A549 (cell line): ENCODE results near the gene NOTCH3. TPM values are rescaled to one million over a fixed set of nuclear protein-coding genes. Genes with fewer than 3 reads are reported as not detected.

Experiments used
- ATAC-seq, 2 experiments: fragments of 200-7000 bp in 1 of 2; fragments of >200 bp in 1 of 2; cut with Nextera tagmentation in 1 of 2; cut with Tn5 transposase in 1 of 2; 3 replicates each; pipeline versions ENCODE4 v1.8.0 to v1.9.1; 2018 to 2020; ENCODE audit warnings: mild to moderate bottlenecking in 1 of 2, moderate library complexity in 1 of 2
- CTCF ChIA-PET: fragments of 300-600 bp; sonication (Branson Sonifier 250); formaldehyde crosslinking; extraction: SDS; loops from one replicate; lab custom pipeline; 2021; ENCODE audit warnings: antibody characterized with exemption, inconsistent platforms; lab: Yijun Ruan, JAX
- POLR2A ChIA-PET: fragments of 350-600 bp; formaldehyde crosslinking; extraction: SDS; loops from one replicate; lab custom pipeline; 2021; ENCODE audit warnings: antibody characterized with exemption, inconsistent platforms; lab: Yijun Ruan, JAX
- DNase-seq, 2 experiments: peaks; one replicate each; pipeline versions ENCODE4 v3.0.0 to v3.0.0-alpha.2; 2011 to 2016; ENCODE audit warnings: low read depth in 1 of 2, low spot score in 1 of 2
- FAIRE-seq: peaks from 2 replicates; lab custom pipeline; 2011; peaks lifted over from hg19 to GRCh38; lab: Jason Lieb, UNC
- H3K27ac ChIP-seq, 2 experiments: fragments of >200 bp; sonication (Bioruptor Twin); formaldehyde crosslinking; 3 replicates each; pipeline ENCODE4 v1.5.1; 2016 to 2017
- H3K4me1 ChIP-seq: fragments of >200 bp; sonication (Bioruptor Twin); formaldehyde crosslinking; 3 replicates; pipeline ENCODE4 v1.6.1; 2016
- H3K4me2 ChIP-seq: fragments of >200 bp; sonication (Bioruptor Twin); formaldehyde crosslinking; 3 replicates; pipeline ENCODE4 v1.6.1; 2016
- H3K4me3 ChIP-seq: fragments of >200 bp; sonication (Bioruptor Twin); formaldehyde crosslinking; 3 replicates; pipeline ENCODE4 v1.5.1; 2016
- H3K9me3 ChIP-seq: fragments of >200 bp; sonication (Bioruptor Twin); formaldehyde crosslinking; 3 replicates; pipeline ENCODE4 v1.6.1; 2016
- BCL3 ChIP-seq: fragments of >200 bp; sonication (Bioruptor Twin); formaldehyde crosslinking; IDR thresholded peaks from 3 replicates; pipeline ENCODE4 v1.6.1; 2016
- CBX8 ChIP-seq: fragments of 200-600 bp; sonication (generic); IDR thresholded peaks from 2 replicates; pipeline ENCODE4 v1.6.1; 2016
- CEBPB ChIP-seq, 2 experiments: fragments of >200 bp in 1 of 2; sonication (Bioruptor Twin) in 1 of 2; formaldehyde crosslinking in 1 of 2; IDR thresholded peaks; 2 replicates each; pipeline ENCODE4 v1.6.1; 2012 to 2016
- CHD2 ChIP-seq: fragments of 150-350 bp; IDR thresholded peaks from 2 replicates; pipeline ENCODE4 v1.6.1; 2014; ENCODE audit warnings: low read length; ENCODE audit not compliant: partially characterized antibody
- CHD4 ChIP-seq: fragments of 200-600 bp; sonication (generic); IDR thresholded peaks from 2 replicates; pipeline ENCODE4 v1.6.1; 2016; ENCODE audit warnings: antibody characterized with exemption, mild to moderate bottlenecking, borderline replicate concordance
- EHF ChIP-seq: fragments of 250-450 bp; sonication (Bioruptor Pico); IDR thresholded peaks from 2 replicates; pipeline ENCODE4 v1.5.0; 2020; ENCODE audit warnings: mild to moderate bottlenecking
- FOXS1 ChIP-seq: fragments of 250-450 bp; sonication (Bioruptor Pico); IDR thresholded peaks from 2 replicates; pipeline ENCODE4 v1.5.0; 2020; ENCODE audit warnings: mild to moderate bottlenecking, moderate library complexity
- GATA3 ChIP-seq: IDR thresholded peaks from 2 replicates; pipeline ENCODE4 v1.6.1; 2012; ENCODE audit warnings: borderline replicate concordance
- HDAC2 ChIP-seq: fragments of 200-600 bp; sonication (generic); IDR thresholded peaks from 2 replicates; pipeline ENCODE4 v1.6.1; 2016
- HES2 ChIP-seq: fragments of >200 bp; sonication (Bioruptor Twin); formaldehyde crosslinking; IDR thresholded peaks from 2 replicates; pipeline ENCODE4 v1.6.1; 2016
- HOXA7 ChIP-seq: fragments of 250-450 bp; sonication (Bioruptor Pico); IDR thresholded peaks from 2 replicates; pipeline ENCODE4 v1.5.0; 2020; ENCODE audit warnings: mild to moderate bottlenecking, moderate library complexity
- JUN ChIP-seq, 2 experiments: fragments of >200 bp; sonication (Bioruptor Twin); formaldehyde crosslinking; IDR thresholded peaks; 2 replicates in 1 of 2; 3 replicates in 1 of 2; pipeline ENCODE4 v1.6.1; 2016 to 2017
- JUNB ChIP-seq: fragments of >200 bp; sonication (Bioruptor Twin); formaldehyde crosslinking; IDR thresholded peaks from 2 replicates; pipeline ENCODE4 v1.6.1; 2016
- MAFK ChIP-seq: fragments of 450-650 bp; IDR thresholded peaks from 2 replicates; pipeline ENCODE4 v1.6.1; 2014; ENCODE audit not compliant: partially characterized antibody
- MAX ChIP-seq: IDR thresholded peaks from 2 replicates; pipeline ENCODE4 v1.6.1; 2012
- MAZ ChIP-seq: fragments of 150-350 bp; IDR thresholded peaks from 2 replicates; pipeline ENCODE4 v1.6.1; 2014; ENCODE audit warnings: antibody characterized with exemption, low read depth, low read length, borderline replicate concordance
- MYC ChIP-seq: IDR thresholded peaks from 2 replicates; pipeline ENCODE4 v1.6.1; 2012; ENCODE audit warnings: mild to moderate bottlenecking, inconsistent platforms, low read length, improper control_type of control experiment, borderline replicate concordance
- NFE2L2 ChIP-seq: fragments of 150-350 bp; conservative IDR thresholded peaks from 2 replicates; pipeline ENCODE4 v1.6.1; 2014; ENCODE audit warnings: low read length
- PHF8 ChIP-seq: fragments of 200-600 bp; sonication (generic); IDR thresholded peaks from 2 replicates; pipeline ENCODE4 v1.6.1; 2016; ENCODE audit warnings: low read depth, mild to moderate bottlenecking, antibody characterized with exemption, moderate library complexity, borderline replicate concordance
- POLR2A ChIP-seq: IDR thresholded peaks from 2 replicates; pipeline ENCODE4 v1.6.1; 2012; ENCODE audit warnings: mild to moderate bottlenecking, low read length
- RAD21 ChIP-seq, 2 experiments: fragments of >200 bp in 1 of 2; sonication (Bioruptor Twin) in 1 of 2; formaldehyde crosslinking in 1 of 2; IDR thresholded peaks in 1 of 2; conservative IDR thresholded peaks in 1 of 2; 2 replicates in 1 of 2; 3 replicates in 1 of 2; pipeline ENCODE4 v1.6.1; 2012 to 2018; ENCODE audit warnings: inconsistent platforms in 1 of 2
- RARB ChIP-seq: fragments of 250-450 bp; sonication (Bioruptor Pico); IDR thresholded peaks from 2 replicates; pipeline ENCODE4 v1.8.0; 2021; ENCODE audit warnings: mild to moderate bottlenecking, moderate library complexity
- RFX5 ChIP-seq: fragments of 450-650 bp; IDR thresholded peaks from 2 replicates; pipeline ENCODE4 v1.7.1; 2014; ENCODE audit warnings: antibody characterized with exemption, mild to moderate bottlenecking, moderate library complexity
- RNF2 ChIP-seq: fragments of 200-600 bp; sonication (generic); IDR thresholded peaks from 2 replicates; pipeline ENCODE4 v1.6.1; 2016; ENCODE audit warnings: low read depth, mild to moderate bottlenecking, antibody characterized with exemption, moderate library complexity, borderline replicate concordance
- SMC3 ChIP-seq: fragments of >200 bp; sonication (Bioruptor Twin); formaldehyde crosslinking; IDR thresholded peaks from 3 replicates; pipeline ENCODE4 v1.6.1; 2018; ENCODE audit warnings: inconsistent platforms
- TFCP2L1 ChIP-seq: fragments of 250-450 bp; sonication (Bioruptor Pico); IDR thresholded peaks from 2 replicates; pipeline ENCODE4 v1.5.0; 2021; ENCODE audit warnings: mild to moderate bottlenecking
- TP53 ChIP-seq: fragments of 250-450 bp; sonication (Bioruptor Pico); IDR thresholded peaks from 2 replicates; pipeline ENCODE4 v1.5.0; 2021; ENCODE audit warnings: mild to moderate bottlenecking, moderate library complexity
- ZFP36 ChIP-seq: fragments of 450-650 bp; IDR thresholded peaks from 2 replicates; pipeline ENCODE4 v1.6.1; 2014; ENCODE audit warnings: borderline replicate concordance; ENCODE audit not compliant: partially characterized antibody
- ZNF302 ChIP-seq: fragments of 250-450 bp; sonication (Bioruptor Pico); IDR thresholded peaks from 2 replicates; pipeline ENCODE4 v1.9.0; 2021; ENCODE audit warnings: inconsistent platforms, mild to moderate bottlenecking, moderate library complexity
- ZSCAN20 ChIP-seq: fragments of 250-450 bp; sonication (Bioruptor Pico); IDR thresholded peaks from 2 replicates; pipeline ENCODE4 v1.8.0; 2022; ENCODE audit warnings: mild to moderate bottlenecking, moderate library complexity
- WGBS: methylation state at CpG from one replicate; pipeline ENCODE4 v1.1.6; 2017; ENCODE audit errors: missing lambda C conversion rate; 5-methylcytosine and 5-hydroxymethylcytosine counted together
- polyA plus RNA-seq, 4 experiments: library from polyadenylated mRNA; depleted of rRNA in 3 of 4; stranded (reverse); fragments of >200 nt; fragmentation: RNase III in 1 of 4; extraction: RNeasy Plus Mini Kit Qiagen cat#74134 plus additional on column Dnase treatment in 1 of 4; gene quantifications; 2 replicates in 3 of 4; 3 replicates in 1 of 4; pipeline ENCODE4 v1.2.3, GENCODE V29; 2011 to 2017
- TF ChIP-seq, protein P1 (sequence below): fragments of 150-350 bp; IDR thresholded peaks from 2 replicates; pipeline ENCODE4 v1.6.1; 2014; ENCODE audit warnings: low read depth, mild to moderate bottlenecking, low read length

NOTCH3 gene
- polyA plus RNA-seq, 2 of the 4 experiments (the other 2 are of a cell fraction): 9.5 to 14.7 TPM

GRCh38 chr19:15110418-15110815 lies 90.4 kb downstream of the NOTCH3 start:
- ATAC-seq: no peak
- no peak overlapping the region for H3K4me3 ChIP-seq
- TF ChIP-seq MAZ (no peak), NFE2L2 (no peak), FOXS1 (no peak), ZSCAN20 (CRISPR knock-in tag) (no peak), TP53 (CRISPR knock-in tag) (no peak), ZFP36 (no peak), CEBPB (IDR thresholded peaks at IDR 0.05) (no peak), JUN (IDR thresholded peaks at IDR 0.05) (no peak), HDAC2 (no peak), RFX5 (no peak), CHD2 (no peak), RNF2 (no peak), BCL3 (no peak), CBX8 (no peak), PHF8 (no peak), MAX (no peak), RARB (no peak), MAFK (no peak), POLR2A (no peak)
- TF ChIP-seq, protein P1, sequence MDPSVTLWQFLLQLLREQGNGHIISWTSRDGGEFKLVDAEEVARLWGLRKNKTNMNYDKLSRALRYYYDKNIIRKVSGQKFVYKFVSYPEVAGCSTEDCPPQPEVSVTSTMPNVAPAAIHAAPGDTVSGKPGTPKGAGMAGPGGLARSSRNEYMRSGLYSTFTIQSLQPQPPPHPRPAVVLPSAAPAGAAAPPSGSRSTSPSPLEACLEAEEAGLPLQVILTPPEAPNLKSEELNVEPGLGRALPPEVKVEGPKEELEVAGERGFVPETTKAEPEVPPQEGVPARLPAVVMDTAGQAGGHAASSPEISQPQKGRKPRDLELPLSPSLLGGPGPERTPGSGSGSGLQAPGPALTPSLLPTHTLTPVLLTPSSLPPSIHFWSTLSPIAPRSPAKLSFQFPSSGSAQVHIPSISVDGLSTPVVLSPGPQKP: no peak
- TF ChIP-seq, all 56 proteins: peak for 0
- FAIRE-seq: no peak
- Histone ChIP-seq H3K9me3 (no peaks in the 10 kb centered on the region), H3K4me1 (peaks cover 6% of the 10 kb centered on the region; the same call in 2 of the 3 replicates), H3K4me2 (no peak overlapping the region), H3K27ac (no peak overlapping the region)
- DNase-seq: no peak
- ChIA-PET POLR2A (no interaction called here), CTCF (interaction anchor here (1.7 kb wide), 1 partner anchor 18 kb away, joined by 5 read pairs; no protein-coding TSS in a partner anchor)
- no CpG with 5 or more reads among the region's 17 CpGs for WGBS

GRCh38 chr19:15109768-15110417 lies 90.9 kb downstream of the NOTCH3 start:
- no peak for DNase-seq
- Histone ChIP-seq H3K27ac (no peak overlapping the region), H3K4me1 (peaks cover 6% of the 10 kb centered on the region; the same call in 2 of the 3 replicates), H3K4me3 (no peak overlapping the region), H3K4me2 (no peak overlapping the region), H3K9me3 (no peaks in the 10 kb centered on the region; the same call in 2 of the 3 replicates)
- TF ChIP-seq HES2: no peak
- no peak for TF ChIP-seq MAX
- TF ChIP-seq RAD21 (conservative IDR thresholded peaks at IDR 0.05 in 1 of 2, IDR thresholded peaks at IDR 0.05 in 1 of 2): no peak
- no peak for TF ChIP-seq CHD4
- no peak for TF ChIP-seq POLR2A
- no peak for TF ChIP-seq SMC3
- no peak for TF ChIP-seq TFCP2L1 (CRISPR knock-in tag)
- no peak for TF ChIP-seq RNF2
- no peak for TF ChIP-seq NFE2L2
- no peak for TF ChIP-seq CBX8
- no peak for TF ChIP-seq RFX5
- TF ChIP-seq GATA3: no peak
- no peak for TF ChIP-seq ZNF302 (CRISPR knock-in tag)
- no peak for TF ChIP-seq EHF (CRISPR knock-in tag)
- no peak for TF ChIP-seq HOXA7 (CRISPR knock-in tag)
- no peak for TF ChIP-seq ZFP36
- no peak for TF ChIP-seq JUNB
- no peak for TF ChIP-seq MYC
- CTCF ChIA-PET: interaction anchor here (1.7 kb wide), 1 partner anchor 18 kb away, joined by 5 read pairs; no protein-coding TSS in a partner anchor
- POLR2A ChIA-PET: no interaction called here
- ATAC-seq: no peak
- FAIRE-seq: no peak
- WGBS: 98% methylated on average over 8 of the region's 49 CpGs
